Superior temporal gyrus (tissue), 1 donor: Measurements from ENCODE around the gene ZDHHC1.

ENCODE experiments used
- DNase-seq: peaks from one replicate; pipeline ENCODE4 v3.0.0-alpha.2; 2016; ENCODE audit errors: extremely low spot score

Gene ZDHHC1

DNA sequence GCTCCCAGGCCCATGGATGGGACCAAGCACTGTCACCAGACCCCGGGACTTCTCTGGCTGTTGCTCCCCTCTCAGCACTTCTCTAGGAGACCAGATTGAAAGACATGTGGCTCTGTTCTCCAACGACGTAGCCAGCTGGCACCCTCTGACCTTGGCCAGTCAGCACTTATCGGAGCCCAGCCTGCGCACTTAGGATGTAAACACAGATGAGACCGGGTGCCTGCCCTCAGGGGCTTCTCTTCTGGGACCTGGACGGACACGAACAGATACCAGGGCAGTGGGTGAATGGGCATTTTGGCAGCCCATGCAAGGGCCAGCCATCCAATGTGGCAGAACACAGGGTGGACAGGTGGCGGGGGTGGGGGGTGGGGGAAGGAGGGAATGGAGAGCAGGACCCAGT is 6.6 kb downstream of the ZDHHC1 start:
- DNase-seq: no peak

DNA sequence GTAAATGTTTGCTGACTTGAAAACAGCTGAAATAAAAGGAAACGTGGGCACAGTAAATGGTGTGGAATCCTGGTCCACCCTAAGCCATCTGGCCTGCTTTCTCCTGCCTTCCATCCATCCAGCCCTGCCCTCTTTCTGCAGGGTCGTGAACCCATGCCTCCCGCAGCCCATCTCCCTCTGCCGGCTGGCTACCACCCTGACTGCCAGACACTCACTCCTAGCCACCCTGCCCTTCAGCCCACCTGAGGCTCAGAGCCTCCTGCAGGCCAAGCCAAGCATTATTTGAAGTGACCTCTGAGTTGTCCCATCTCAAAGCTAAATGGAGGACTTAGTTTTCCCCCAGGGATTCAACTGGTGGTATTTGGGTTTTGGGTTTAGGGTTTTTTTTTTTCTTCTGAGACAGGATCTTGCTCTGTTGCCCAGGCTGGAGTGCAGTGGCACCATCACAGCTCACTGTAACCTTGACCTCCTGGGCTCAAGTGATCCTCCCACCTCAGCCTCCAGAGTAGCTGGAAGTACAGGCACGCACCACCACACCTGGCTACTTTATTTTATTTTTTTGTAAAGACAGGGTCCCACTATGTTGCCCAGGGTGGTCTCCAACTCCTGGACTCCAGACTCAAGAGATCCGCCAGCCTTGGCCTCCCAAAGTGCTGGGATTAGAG is 8.4 kb downstream of the ZDHHC1 start:
- DNase-seq: no peak

DNA sequence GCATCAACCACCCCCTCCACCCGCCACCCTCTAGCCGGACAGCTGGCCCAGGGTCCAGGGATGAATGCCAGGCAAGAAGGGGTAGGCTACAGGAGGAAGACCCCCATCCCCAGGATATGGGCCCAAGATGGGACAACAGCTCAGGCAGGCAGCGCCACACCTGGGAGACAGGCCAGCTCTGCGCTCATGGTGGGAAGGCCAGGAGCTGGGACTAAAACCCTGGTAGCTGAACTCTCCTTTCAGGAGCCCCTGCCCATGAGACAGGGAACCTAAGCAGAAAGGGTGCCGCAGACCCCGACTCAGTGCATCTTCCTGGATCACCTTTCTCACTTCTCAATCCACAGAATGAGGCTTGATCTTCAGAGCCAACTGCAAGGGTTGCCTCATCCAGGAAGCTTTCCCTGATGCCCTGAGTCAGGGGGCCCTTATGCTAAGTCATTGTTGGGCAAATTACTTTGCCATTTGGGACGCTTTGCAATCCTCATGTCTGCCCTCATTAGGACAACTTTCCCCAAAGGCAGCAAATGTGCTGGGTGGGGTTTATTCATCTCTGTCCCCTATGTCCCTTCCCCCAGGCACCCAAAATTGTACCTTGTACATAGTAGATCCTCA is 9.0 kb downstream of the ZDHHC1 start:
- no peak for DNase-seq

DNA sequence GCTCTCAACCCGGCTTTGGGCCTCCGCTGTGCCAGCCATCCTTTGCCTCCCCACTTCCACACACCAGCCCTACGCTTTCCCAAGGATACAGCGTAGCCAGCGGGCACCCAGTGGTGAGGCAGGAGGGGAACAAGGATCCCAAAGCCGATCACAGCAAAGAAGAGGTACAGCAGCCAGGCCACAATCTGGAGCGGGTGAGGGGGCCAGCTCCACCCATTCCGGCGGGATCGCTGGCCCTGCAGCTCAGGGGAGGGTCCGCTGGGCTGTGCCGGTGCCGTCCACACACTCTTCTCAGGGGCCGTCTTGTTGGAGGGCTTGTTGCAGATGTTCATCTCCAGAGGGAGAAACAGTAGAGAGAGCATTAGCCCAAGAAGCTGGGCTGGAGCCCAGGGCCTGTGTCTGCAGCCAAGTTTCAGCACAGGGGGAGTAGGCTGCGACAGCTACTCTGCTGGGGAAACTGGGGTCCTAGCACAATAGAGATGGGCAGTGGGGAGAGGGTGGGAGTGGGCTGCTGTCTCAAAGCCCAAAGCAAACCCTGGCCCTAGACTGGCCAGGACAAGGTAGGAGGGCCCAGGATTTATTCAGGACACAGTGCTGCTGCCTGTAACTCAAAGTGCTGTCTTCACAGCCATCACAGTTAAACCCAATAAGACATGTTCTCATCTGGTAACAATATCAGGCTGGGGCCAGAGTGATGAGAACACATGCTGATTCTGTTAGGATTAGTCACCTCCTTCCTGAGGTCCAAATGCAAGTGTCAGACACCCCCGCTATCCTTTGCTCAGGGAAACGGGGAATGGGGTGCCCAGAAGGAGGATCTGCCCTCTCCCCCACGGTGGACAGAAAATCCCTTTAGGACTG is 9.9 kb downstream of the ZDHHC1 start:
- DNase-seq: no peak

DNA sequence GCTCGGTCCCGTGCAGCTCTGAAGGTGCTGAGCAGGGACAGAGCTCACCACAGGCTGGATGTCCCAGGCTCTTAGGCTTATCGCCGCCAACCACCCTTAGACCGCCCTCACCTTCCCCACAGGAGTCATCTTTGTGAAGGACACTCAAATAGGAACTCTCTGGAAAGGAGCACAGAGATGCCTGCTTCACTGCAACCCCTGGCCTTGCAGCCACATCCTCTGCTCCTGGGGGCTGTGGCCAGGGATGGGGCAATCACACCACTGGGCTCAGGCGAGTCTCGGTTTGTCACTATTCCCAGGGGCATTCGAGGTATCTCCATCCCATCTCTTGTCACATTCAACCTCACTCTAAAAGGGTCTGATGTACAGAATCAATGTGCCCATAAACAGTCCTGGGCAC is 10.9 kb downstream of the ZDHHC1 start:
- DNase-seq: no peak

DNA sequence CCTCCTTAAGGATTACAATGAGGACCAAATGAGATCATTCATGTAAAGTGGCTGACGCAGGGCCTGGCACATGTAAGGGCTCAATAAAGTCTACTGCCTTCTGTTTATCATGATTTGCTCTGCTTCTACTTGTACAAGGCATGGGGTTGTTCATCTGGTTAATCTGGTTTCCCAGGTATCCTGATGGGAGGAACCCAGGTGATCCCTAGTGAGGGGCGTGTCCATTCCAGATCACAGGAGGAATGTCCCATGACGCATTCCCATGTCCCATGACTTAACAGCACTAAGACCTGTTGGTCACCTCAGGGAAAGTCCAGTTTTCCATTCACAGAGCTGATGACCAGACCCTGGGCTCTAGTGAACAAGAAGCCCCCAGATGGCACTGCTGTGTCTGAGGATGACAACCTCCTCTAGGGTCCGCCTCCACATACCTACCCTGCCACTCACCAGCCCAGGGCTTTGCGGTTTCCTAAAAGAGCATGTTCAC is 11.5 kb downstream of the ZDHHC1 start:
- no peak for DNase-seq

DNA sequence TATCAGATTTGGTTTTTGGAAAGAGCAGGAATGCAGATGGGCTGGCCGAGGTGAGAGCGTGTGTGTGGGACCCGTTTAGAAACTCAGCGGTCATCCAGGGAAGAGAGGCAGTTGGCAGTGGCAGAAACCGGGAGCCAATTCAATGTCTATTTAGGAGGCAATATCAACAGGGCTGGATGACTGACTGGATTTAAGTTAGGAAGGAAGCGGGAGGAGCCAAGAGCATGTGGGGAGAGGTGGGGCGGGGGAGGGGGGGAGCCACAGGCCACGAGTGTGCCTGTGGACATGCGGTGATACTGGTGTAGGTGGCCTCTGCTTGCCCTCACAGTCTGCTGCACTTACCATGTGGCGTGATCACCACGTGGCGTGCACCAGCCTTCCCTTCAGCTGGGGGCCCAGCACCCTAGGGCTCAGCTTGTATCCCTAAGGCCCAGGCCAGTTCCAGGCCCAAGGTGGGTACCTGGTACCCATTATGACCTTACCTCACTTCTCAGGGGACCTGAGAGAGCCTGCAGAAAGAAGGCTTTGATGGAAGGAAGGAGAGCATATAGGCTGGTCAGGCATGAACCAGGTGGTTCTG is 12.2 kb downstream of the ZDHHC1 start:
- no peak for DNase-seq

DNA sequence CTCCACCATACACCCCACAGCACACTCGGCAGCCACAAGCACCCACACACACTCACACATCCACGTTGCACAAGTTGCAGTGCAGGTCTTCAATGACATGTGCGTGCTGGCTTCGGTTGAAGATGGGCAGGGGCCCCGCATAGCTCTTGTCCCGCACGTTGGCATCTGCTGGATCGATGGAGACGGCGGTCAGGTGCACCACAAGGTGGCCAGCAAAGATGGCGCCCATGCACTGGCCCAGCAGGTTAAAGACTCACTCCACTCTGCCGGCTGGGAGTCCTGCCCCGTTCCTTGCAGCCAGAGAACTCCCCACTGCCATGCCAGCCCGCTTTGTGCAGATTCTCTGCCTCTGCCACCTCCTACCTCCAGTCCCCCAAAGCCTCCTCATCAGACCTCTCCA is 15.4 kb downstream of the ZDHHC1 start:
- DNase-seq: no peak

DNA sequence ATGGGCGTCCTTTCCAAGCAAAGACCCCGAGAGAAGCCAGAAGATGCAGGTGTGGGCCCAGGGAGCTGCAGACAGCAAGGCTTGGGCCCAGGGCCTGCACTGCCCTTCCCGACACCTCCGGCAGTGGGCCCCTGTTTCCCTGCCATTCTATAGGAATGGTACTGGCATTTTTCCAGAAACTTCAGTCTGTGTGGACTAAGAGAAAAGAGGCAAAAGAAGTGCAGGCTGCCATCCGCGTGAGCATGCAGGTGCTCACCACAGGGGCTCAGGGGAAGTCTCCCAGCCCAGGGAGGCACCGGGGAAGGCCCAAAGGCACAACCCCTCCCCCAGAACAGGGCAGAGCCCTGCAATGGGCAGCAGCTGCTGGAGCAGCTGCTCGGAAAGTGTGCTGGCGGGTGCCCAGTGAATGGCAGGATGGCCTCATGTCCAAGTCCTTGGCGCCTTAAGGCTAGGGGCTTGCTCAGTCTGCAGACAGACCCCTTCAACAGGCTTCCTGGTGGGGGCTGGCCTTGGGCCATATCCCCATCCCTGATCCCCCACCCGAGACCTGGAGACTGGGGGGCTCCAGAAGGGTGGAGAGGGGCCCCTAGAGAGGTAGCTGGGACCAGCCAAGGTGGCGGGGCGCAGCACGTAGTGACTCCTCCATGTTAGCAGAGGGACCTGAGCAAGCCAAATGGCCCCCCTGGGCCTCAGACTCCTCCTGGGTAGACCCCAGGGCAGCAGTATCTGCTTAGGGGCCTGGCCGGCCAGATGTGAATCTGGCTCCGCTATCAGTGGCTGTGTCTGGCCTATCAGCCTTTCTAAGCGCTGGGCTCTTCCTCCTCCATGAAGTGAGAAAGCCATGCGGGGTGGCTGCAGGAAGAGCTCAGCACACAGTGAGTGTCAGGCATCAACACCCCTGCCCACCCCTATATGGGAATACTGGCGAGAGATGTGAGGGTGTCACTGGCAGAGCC is 16.2 kb downstream of the ZDHHC1 start:
- DNase-seq: no peak

DNA sequence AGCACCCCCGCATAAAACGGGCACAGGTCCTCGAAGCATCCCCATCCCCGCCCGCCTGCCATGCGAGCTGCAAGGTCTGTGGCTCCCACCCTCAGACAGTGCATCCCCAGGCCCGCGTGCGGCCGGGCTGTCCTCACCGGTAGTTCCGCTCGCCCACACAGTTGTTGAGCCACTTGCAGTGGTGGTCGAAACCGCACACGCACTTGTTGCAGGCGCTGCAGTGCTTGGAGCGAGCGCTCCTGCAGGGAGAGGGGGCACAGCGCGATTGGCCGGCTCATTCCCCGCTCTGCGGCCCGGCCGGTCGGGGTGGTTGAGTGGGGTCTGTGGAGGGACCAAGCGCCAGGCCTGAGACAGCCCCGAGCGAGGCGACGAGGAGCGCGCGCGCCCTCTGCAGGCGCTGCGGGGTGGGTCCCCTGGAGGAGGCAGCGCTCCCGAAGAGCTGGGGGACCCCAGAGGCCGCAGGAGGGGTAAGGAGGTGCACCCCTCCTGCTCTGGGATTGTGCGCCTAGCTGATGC is 17.0 kb downstream of the ZDHHC1 start:
- DNase-seq: peak; percentile 52

DNA sequence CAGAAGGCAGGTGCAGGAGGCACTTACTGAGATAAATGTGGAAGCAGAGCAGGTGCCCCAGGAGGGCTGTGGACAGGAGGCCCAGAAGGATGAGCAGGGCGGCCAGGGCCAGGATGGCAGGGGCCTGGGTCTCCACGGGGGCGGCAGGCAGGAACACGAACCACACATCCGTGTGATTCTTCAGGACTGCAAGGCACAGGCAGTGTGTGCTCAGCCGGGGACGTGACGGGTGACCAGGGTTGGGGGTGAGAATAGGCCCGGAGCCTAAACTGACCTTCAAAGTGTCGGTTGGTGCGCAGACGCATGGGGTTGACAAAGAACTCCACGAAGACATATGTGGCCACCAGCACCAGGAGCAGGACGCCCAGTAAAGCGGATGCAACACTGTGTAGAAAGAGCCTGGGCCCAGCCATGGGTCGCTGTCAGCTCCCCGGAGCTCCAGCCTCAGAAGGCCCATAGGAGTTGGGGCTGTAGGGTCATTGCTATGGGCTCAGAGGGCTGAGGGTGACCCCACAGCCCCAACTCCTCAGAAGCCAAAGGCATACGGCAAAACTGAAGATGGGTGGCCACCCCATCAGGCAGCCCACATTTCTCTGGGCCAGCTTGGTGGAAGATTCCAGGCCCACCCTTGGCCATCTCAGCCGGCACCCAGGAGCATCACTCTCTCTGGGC is 17.6 kb downstream of the ZDHHC1 start:
- no peak for DNase-seq

DNA sequence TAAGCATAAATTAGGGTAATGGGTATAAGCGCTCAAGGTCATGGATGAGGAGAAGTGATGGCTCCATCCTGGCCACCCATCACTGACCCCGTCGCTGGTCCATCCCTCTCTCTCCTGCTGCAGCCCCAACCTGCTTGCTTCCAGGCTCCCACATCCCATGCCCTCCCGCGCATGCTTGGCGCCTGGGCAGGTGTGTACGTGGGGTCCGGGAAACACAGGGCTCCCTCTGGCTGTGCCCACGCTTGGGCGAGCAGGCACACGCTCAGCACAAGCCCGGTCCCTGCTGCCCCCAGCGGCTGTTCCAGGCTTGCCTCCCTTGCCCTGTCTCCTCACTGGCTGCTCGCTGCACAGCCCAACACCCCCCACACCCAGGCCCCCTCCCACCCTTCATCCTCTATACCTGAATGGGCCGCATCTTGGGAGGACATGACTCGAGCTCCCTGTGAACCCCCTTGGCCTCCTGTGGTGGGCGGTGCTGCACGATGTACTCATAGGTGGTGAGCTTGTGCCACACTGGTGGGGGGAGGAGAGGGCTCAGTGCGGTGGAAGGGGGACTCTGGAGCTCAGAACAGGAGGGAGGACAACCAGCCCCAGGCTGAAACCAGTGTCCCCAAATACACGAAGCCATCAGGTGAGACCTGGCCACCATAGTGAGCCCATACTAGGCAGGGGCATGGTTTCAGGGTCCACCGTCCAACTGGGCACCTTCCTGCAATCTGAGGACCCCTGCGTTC is 18.3 kb downstream of the ZDHHC1 start:
- no peak for DNase-seq

DNA sequence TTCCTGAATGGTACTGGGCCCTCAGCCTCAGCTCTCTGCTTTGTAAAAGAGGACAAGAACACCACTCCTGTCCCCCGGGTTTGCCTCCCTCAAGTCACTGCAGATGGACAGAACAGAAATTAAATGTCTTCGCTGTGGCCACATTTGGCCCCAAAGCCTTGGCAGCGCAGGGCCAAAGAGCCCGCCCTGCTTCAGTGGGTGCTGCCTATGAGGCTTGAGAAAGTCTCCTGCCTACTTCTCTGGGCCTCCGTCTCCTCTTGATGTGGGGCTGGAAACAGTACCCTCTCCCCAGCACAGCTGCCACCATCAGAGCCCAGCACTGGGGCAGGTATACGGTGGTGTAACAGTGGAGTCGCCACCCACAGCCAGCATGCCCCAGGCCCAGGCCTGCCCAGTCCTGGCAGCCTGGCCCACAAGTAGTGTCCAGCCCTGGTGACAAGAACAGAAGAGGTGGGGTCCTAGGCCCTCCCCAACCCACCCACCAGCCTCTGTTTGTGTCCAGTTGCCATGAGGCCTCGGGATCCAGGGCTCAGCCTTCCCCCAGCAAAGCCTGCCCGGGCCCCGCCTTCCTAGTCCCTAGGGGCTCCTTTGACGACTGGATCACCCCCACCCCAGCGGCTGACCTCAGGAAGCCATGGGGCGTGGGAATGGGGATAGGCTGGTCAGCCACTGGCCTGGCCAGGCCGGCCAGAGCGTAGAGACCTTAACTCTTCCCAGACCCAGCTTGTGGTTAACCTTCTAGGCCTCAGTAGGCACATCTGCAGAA is 19.1 kb downstream of the ZDHHC1 start:
- DNase-seq: no peak

DNA sequence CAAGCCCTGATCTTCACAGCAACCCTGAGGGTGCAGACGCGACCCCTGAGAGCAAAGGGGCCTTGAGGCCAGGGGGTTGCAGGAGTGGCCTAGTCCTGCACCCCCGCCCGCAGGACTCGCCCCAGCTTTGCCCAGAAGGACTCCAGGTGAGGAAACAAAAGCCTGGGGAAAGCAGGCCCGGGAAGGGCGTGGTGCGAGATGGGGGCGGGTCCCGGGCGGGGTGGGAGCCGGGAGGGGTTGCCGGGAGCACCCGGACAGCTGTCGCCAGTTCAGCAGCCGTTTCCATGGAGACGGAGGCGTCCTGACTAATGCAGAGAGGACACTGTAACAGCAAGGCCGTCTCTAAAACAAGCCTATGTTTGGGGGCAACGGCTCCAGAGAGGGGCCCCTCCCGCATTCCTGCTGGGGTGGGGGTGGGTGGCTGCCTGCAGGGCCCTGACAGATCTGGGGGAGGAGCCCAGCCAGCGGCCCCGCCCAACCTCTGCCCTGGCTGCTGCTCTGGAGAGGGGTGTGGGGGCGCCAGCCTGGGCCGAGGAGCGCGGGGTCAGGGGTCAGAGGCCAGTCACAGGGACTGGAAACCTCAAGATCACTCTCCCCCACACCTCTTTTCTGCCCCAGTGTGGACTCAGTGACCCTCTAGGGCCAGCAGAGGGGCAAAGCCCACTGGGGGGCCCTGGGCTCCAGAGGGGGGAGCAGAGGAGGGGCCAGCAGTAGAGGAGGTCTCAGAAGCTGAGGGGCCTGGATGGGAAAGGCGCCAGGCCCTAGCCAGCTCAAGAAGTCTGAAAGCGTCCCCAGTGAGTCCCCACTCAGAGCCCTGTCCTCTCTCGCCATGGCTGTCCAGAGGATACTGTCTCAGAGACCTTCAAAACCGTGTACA is 19.9 kb downstream of the ZDHHC1 start:
- DNase-seq: no peak

DNA sequence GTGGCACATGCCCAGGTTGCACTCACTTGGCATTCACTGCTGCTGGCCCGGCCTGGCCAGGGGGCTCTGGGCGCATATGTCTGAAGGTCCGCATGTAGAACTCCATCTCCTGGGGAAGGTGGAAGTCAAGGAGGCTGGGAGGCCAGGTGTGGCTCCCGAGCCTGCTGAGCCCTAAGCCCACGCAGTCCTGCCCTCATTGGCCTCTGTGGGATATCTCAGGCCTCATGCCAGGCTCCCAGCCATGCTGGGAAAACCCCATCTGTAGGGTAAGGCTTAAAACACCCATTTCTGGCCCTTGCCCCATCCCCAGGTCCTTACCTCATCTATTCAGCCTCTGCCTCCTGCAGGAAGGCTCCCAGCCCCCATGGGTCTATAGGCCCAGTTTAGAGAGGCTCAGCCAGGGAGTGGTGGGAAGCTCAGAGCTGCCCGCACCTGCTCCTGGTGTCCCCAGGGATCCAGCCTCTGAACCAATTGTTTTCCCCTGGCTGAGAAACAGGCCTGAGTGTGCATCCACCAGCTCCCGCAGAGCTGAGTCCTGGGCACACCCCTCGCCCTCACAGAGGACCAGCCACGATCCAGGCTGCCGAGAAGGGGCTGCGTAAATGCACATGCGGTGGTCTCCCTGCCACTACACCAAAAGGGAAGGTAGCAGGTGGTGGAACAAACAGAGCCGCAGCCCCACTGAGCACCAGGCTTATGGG is 20.7 kb downstream of the ZDHHC1 start:
- no peak for DNase-seq

DNA sequence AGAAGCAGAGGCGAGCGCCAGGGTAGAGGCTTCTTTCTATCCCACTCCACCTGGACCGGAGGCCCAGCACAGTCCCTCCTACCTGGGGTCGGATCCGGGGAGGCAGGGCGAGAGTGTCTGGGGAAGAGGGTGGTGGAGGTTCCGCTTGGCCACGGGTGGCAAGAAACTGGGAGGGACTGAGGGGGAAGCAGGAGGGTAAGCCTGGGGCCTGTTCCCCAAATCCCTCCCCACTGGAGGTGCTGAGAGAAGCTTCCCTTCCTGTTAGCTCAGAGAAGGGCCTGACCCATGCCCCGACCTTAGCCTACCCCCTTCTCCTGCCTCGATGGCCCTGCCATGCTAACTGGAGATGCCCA is 21.2 kb downstream of the ZDHHC1 start:
- no peak for DNase-seq
